GM10266 (cell line): ENCODE measurements around the gene HSPB7.
"Not testable (repeated sequence)": the region's sequence is repeated elsewhere in the genome, so short reads cannot be mapped to it uniquely, and the experiment has no call there.

Experiments
- DNase-seq: peaks from one replicate; pipeline ENCODE4 v3.0.0; 2012; ENCODE audit errors: extremely low spot score
- CTCF ChIP-seq: IDR thresholded peaks from 2 replicates; pipeline ENCODE4 v1.5.1; 2012; ENCODE audit warnings: mild to moderate bottlenecking, low read depth; ENCODE audit not compliant: control insufficient read depth, insufficient read depth; ENCODE audit errors: missing control alignments

Gene HSPB7

GRCh38 chr1:16061266-16061665, 43.4 kb upstream of the HSPB7 start:
- TF ChIP-seq CTCF, result no peak
- DNase-seq, result no peak

GRCh38 chr1:16058394-16059120, 40.7 kb upstream of the HSPB7 start:
- not testable (repeated sequence) for DNase-seq

- not testable (repeated sequence) for DNase-seq
Observed at GRCh38 chr1:16057314-16057915, 39.6 kb upstream of the HSPB7 start.

GRCh38 chr1:16056521-16056912, 38.7 kb upstream of the HSPB7 start:
- DNase-seq, result not testable (repeated sequence)

GRCh38 chr1:16055613-16056520, 38.0 kb upstream of the HSPB7 start:
- peak; percentile 93 for DNase-seq
- peak; percentile 97 for TF ChIP-seq CTCF

GRCh38 chr1:16054598-16055540, 37.0 kb upstream of the HSPB7 start:
- TF ChIP-seq CTCF, result no peak

GRCh38 chr1:16053781-16054502, 36.1 kb upstream of the HSPB7 start:
- no peak for TF ChIP-seq CTCF
- DNase-seq, result no peak

More at GRCh38 chr1:16054598-16055540, 37.0 kb upstream of the HSPB7 start:
- DNase-seq, result no peak

- DNase-seq, result not testable (repeated sequence)
Observed at GRCh38 chr1:16051949-16052348, 34.1 kb upstream of the HSPB7 start.
